Measurements from ENCODE around the gene ZSWIM3. TPM values are rescaled to one million over a fixed set of nuclear protein-coding genes. Genes with fewer than 3 reads are reported as not detected.
A peak's percentile ranks its signal among the peaks of the same experiment; 100 is the strongest.

The ZSWIM3 gene
- total and polyA plus RNA-seq, 2 of the 13 experiments (the other 11 are each of a cell fraction or from before 2014, with no cell fraction given), result 5.2 to 5.8 TPM

GRCh38 chr20:45861221-45862075, 4.0 kb downstream of the ZSWIM3 start (continued):
- TF ChIP-seq GFI1 (CRISPR knock-in tag; IDR thresholded peaks at IDR 0.05; ENCODE audit: borderline replicate concordance) (peak; percentile 82; the same call in 1 of the 2 replicates), MED1 (CRISPR knock-in tag; IDR thresholded peaks at IDR 0.05) (peak; percentile 41; the same call in 1 of the 2 replicates), ZNF678 (CRISPR knock-in tag; IDR thresholded peaks at IDR 0.05) (no peak), SAP130 (CRISPR knock-in tag; IDR thresholded peaks at IDR 0.05; ENCODE audit: low read depth) (0 out of 2 replicates have a peak, but pooled peaks have one; percentile 35), JUNB (CRISPR knock-in tag; IDR thresholded peaks at IDR 0.05; ENCODE audit: borderline replicate concordance) (0 out of 2 replicates have a peak, but pooled peaks have one; percentile 11), ZNF331 (CRISPR knock-in tag; IDR thresholded peaks at IDR 0.05) (0 out of 2 replicates have a peak, but pooled peaks have one; percentile 17), ZNF232 (CRISPR knock-in tag; IDR thresholded peaks at IDR 0.05; ENCODE audit: borderline replicate concordance) (no peak), PAXIP1 (CRISPR knock-in tag; conservative IDR thresholded peaks at IDR 0.05) (peak; percentile 71), FOSL1 (CRISPR knock-in tag; IDR thresholded peaks at IDR 0.05; ENCODE audit: borderline replicate concordance) (no peak), ZNF282 (IDR thresholded peaks at IDR 0.05; ENCODE audit: partially characterized antibody) (no peak), SNAPC4 (CRISPR knock-in tag; IDR thresholded peaks at IDR 0.05) (no peak), ZSCAN30 (CRISPR knock-in tag; IDR thresholded peaks at IDR 0.05) (0 out of 2 replicates have a peak, but pooled peaks have one; percentile 36), RERE (CRISPR knock-in tag; IDR thresholded peaks at IDR 0.05; ENCODE audit: low read depth) (no peak), PITX1 (CRISPR knock-in tag; IDR thresholded peaks at IDR 0.05) (peak; percentile 89)

Measured in HepG2 (cell line).